Adipocyte (in vitro differentiated cells): ENCODE results near the gene TCEA2.

Experiments
- DNase-seq: peaks from one replicate; pipeline ENCODE4 v3.0.0-alpha.2; 2015; ENCODE audit warnings: low read depth
- H3K27me3 ChIP-seq: replicated peaks from 2 replicates; pipeline ENCODE4 v1.7.0; 2013; ENCODE audit warnings: mild to moderate bottlenecking, low read length, moderate library complexity; ENCODE audit not compliant: control insufficient read depth, insufficient read depth
- H3K36me3 ChIP-seq: 2 replicates; pipeline ENCODE4 v1.7.0; 2013; ENCODE audit warnings: low read length, mild to moderate bottlenecking, moderate library complexity; ENCODE audit not compliant: control insufficient read depth, insufficient read depth, severe bottlenecking
- H3K4me1 ChIP-seq: 2 replicates; pipeline ENCODE4 v1.7.0; 2013; ENCODE audit warnings: mild to moderate bottlenecking, low read length, moderate library complexity; ENCODE audit not compliant: control insufficient read depth, insufficient read depth
- H3K4me3 ChIP-seq: 2 replicates; pipeline ENCODE4 v1.7.0; 2013; ENCODE audit warnings: mild to moderate bottlenecking, low read length, moderate library complexity
- H3K9ac ChIP-seq: 2 replicates; pipeline ENCODE4 v1.7.0; 2013; ENCODE audit warnings: mild to moderate bottlenecking, low read length, moderate library complexity
- H3K9me3 ChIP-seq: 2 replicates; pipeline ENCODE4 v1.7.0; 2013; ENCODE audit warnings: mild to moderate bottlenecking, low read length, moderate library complexity; ENCODE audit not compliant: control insufficient read depth

TCEA2 gene

DNA sequence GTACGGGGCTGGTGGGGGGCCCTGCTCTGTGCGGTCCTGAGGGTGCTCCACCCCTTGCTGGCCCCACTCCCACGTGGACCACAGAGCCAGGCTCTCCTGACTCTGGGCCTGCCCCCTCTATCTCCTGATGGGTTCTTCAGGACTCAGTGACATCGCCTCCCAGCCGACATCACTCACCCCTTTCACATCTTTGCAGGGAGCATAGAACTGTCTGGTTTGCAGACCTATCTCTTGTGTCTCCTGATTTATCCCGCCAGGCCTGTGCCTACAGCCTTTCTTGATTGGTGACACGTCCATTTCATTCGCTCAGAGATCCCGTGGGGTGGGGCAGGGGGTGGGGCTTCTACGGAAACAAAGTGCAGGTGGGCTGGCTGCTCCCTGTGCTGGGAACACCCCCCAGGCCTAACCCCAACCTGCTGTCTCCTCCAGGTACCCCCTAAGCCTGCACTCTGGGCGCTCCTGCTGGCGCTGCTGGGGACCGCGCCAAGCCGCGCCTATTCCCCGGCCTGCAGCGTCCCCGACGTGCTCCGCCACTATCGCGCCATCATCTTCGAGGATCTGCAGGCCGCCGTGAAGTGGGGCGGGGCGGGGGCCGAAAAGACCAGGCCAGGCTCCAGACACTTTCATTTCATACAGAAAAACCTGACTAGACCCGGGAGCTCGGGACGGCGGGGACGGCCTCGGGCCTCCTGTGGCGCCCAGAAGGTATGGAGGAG is 25.3 kb upstream of the TCEA2 start:
- peaks cover 13% of the 10 kb centered on the region for H3K4me1 ChIP-seq
- DNase-seq = no peak
- peaks cover 11% of the 10 kb centered on the region for H3K36me3 ChIP-seq
- peaks cover 26% of the 10 kb centered on the region for H3K27me3 ChIP-seq
- no peak overlapping the region for H3K9ac ChIP-seq
- H3K4me3 ChIP-seq = no peak overlapping the region
- H3K9me3 ChIP-seq = no peaks in the 10 kb centered on the region

GRCh38 chr20:64038224-64038564 is 24.8 kb upstream of the TCEA2 start:
- H3K27me3 ChIP-seq = peaks cover 26% of the 10 kb centered on the region
- H3K4me3 ChIP-seq = no peak overlapping the region
- DNase-seq = no peak
- H3K36me3 ChIP-seq = peaks cover 6% of the 10 kb centered on the region
- no peak overlapping the region for H3K9ac ChIP-seq
- no peaks in the 10 kb centered on the region for H3K9me3 ChIP-seq
- H3K4me1 ChIP-seq = peaks cover 13% of the 10 kb centered on the region

GRCh38 chr20:64038565-64039292 is 24.3 kb upstream of the TCEA2 start:
- Histone ChIP-seq H3K36me3 (peaks cover 6% of the 10 kb centered on the region), H3K9ac (no peak overlapping the region), H3K9me3 (no peaks in the 10 kb centered on the region), H3K4me1 (peaks cover 13% of the 10 kb centered on the region), H3K27me3 (peaks cover 27% of the 10 kb centered on the region), H3K4me3 (peak overlapping the region; percentile 41)
- peak; percentile 79 for DNase-seq

DNA sequence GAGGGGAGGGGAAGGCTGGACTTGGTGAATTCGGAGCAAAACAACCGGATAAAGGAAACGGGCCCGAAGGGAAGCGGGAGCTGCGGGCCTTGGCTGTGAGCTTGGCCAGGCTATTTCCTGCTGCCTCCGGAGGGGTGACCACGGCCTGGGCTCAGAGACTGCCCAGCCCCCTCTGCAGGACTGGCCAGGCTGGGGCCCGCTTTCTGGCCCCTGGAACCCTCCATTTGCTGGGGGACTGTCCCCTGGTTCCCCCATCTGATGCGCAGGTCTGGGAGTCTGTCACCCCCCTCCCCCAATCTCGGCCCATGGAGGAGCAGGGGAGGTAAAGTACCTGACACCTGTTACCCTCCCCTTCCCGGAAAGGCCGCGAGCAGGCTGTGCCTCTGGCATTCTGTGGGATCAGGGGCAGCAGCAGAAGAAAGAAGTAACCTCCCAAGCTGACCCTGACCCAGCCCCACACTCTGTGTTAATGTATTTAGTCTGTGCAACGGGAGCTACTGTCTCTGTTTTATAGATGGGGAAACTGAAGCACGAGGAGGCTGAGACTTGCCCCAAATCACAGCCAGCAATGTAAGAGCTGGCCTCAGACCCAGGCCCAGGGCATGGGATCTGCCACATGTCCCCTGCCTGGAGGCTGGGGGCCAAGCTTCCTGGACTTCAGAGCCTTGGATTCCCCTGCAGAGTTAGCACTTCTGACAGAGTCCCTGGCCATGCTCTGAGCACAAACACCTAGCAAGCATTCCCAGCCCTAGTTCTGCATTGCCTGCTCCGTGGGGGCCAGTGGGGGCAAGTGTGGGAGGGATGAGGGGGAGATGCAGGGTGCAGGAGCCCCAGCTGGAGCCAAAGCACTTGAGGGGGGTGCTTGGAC is 23.5 kb upstream of the TCEA2 start:
- Histone ChIP-seq H3K4me1 (peaks cover 8% of the 10 kb centered on the region), H3K27me3 (peaks cover 30% of the 10 kb centered on the region), H3K9me3 (no peaks in the 10 kb centered on the region), H3K4me3 (no peak overlapping the region), H3K9ac (no peak overlapping the region), H3K36me3 (peaks cover 6% of the 10 kb centered on the region)
- DNase-seq = no peak

- Histone ChIP-seq H3K4me1 (peaks cover 8% of the 10 kb centered on the region), H3K27me3 (peaks cover 30% of the 10 kb centered on the region), H3K9me3 (no peaks in the 10 kb centered on the region), H3K9ac (no peak overlapping the region), H3K36me3 (no peaks in the 10 kb centered on the region), H3K4me3 (no peak overlapping the region)
- DNase-seq = no peak
Measured at GRCh38 chr20:64040231-64041039, 22.6 kb upstream of the TCEA2 start.

DNA sequence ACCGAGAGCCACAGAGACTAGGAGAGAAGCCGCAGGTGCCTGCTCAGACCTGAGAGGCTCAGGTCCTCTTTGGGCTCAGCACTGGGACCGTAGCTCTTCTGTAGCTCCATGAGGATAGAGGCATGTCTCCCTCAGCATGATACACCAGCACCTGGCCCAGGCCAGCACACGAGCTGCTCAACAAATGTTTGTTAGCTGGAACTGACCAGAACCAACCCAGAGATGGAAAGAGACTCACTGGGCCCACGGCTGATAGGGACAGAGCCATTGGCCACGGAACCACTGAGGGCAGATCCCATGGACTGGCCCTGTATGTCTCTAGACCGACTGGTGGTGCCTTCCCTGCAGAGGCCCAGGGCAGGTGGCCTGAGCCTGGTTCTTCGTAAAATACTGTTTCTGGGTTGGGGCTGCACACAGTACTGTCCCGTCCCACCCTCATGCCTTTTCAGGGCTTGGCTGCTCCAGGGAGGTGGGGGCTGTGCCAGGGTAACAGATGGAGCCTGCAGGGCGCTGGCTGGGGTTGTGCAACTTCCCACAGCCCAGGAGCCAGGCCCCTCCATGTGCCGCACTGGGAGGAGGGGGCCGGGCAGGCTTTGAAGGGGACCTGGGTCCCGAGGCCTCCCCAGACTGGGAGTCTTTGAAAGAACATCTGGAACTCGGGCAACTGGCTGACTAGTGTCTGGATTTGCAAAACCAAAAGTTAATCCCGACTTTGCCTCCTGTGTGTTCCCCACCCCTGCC is 21.8 kb upstream of the TCEA2 start:
- Histone ChIP-seq H3K27me3 (peaks cover 37% of the 10 kb centered on the region), H3K9me3 (no peaks in the 10 kb centered on the region), H3K4me3 (no peak overlapping the region), H3K4me1 (peaks cover 8% of the 10 kb centered on the region), H3K36me3 (no peaks in the 10 kb centered on the region), H3K9ac (no peak overlapping the region)
- DNase-seq = peak; percentile 71

DNA sequence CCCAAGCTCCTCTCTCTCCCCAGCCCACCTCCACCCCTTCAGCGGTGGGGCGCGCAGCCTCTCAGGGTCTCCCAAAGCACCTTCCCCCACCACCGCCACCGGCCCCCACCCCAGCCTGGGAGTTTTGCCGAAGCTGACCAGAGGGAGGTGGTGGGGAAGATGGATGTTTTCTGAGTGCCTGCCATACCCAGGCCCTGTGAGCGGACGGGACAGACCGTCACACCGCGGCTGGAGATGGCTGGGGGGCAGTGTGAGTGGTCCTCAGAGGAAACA is 21.3 kb upstream of the TCEA2 start:
- Histone ChIP-seq H3K27me3 (peaks cover 41% of the 10 kb centered on the region), H3K36me3 (no peaks in the 10 kb centered on the region), H3K4me1 (peaks cover 3% of the 10 kb centered on the region), H3K9me3 (no peaks in the 10 kb centered on the region), H3K9ac (no peak overlapping the region), H3K4me3 (no peak overlapping the region)
- DNase-seq = no peak

DNA sequence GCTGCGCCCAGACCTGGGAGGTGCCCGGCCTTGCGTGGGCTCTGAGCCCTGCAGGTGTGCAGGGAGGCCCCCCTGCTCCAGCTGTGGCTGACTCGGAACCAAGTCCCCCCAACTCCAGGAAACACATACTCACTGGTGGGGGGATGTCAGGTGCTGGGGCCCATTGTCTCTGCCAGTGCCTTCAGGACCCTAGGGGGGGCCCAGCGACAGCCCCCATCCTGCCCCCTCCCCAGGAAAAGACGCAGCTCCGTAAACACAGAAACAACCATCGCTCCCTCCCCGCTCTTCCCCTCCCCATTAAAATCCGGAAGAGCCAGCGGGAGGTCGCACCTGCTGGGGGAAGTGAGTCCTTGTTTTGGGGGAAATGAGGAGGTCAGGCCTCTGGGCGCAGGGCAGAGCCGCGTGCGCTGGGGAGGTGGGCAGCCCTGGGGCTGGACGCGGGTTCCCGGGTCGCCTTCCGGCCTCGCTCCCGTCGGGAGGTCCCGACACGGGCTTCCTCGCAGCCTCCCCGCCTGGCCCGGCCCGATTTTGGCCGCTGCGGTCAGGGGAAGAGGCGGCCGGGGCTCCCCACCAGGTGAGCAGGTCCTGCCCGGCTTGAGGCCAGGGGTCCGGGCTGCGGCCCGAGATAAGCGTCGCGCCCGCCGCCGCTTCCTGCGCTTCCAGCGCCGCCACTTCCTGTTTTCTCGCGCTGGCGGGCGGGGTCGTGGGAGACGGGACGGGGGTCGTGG is 20.8 kb upstream of the TCEA2 start:
- H3K4me3 ChIP-seq = peak overlapping the region; percentile 50

GRCh38 chr20:64043768-64044167 is 19.2 kb upstream of the TCEA2 start:
- Histone ChIP-seq H3K4me3 (no peak overlapping the region), H3K4me1 (peaks cover 3% of the 10 kb centered on the region), H3K9me3 (no peaks in the 10 kb centered on the region), H3K27me3 (peaks cover 44% of the 10 kb centered on the region), H3K36me3 (no peaks in the 10 kb centered on the region), H3K9ac (no peak overlapping the region)
- DNase-seq = no peak

More for the DNA sequence above, 20.8 kb upstream of the TCEA2 start:
- Histone ChIP-seq H3K36me3 (no peaks in the 10 kb centered on the region), H3K27me3 (peaks cover 44% of the 10 kb centered on the region), H3K4me1 (peaks cover 3% of the 10 kb centered on the region), H3K9ac (no peak overlapping the region), H3K9me3 (no peaks in the 10 kb centered on the region)
- DNase-seq = no peak
